Stimulated activated CD8-positive, alpha-beta memory T cell treated with anti-CD3 and anti-CD28 coated beads, Interleukin-15, amount 100 ng/mL, for 4 hours (primary cell): Measurements from ENCODE around the gene PLEKHO1.
"Not testable (repeated sequence)": the region's sequence is repeated elsewhere in the genome, so short reads cannot be mapped to it uniquely, and the experiment has no call there.

ENCODE experiments used
- DNase-seq, 2 donors: peaks; one replicate each; pipeline ENCODE4 v3.0.0-alpha.2; 2020; ENCODE audit warnings: low read depth in 2 of 2

Gene PLEKHO1

GRCh38 chr1:150173141-150173585, 23.4 kb downstream of the PLEKHO1 start:
- DNase-seq = no peak

- no peak for DNase-seq
Measured at GRCh38 chr1:150176593-150176992, 26.9 kb downstream of the PLEKHO1 start.

GRCh38 chr1:150178548-150178947, 28.8 kb downstream of the PLEKHO1 start:
- DNase-seq = no peak

GRCh38 chr1:150179867-150180266, 30.2 kb downstream of the PLEKHO1 start:
- DNase-seq = no peak

GRCh38 chr1:150180474-150180873, 30.8 kb downstream of the PLEKHO1 start:
- DNase-seq = no peak

- DNase-seq = no peak
Measured at GRCh38 chr1:150182247-150182646, 32.5 kb downstream of the PLEKHO1 start.

GRCh38 chr1:150183061-150183460, 33.3 kb downstream of the PLEKHO1 start:
- DNase-seq = no peak

- no peak for DNase-seq
Measured at GRCh38 chr1:150185481-150185880, 35.8 kb downstream of the PLEKHO1 start.

GRCh38 chr1:150186438-150186788, 36.7 kb downstream of the PLEKHO1 start:
- not testable (repeated sequence) for DNase-seq

- no peak for DNase-seq
Measured at GRCh38 chr1:150186789-150187559, 37.3 kb downstream of the PLEKHO1 start.

GRCh38 chr1:150187560-150187931, 37.8 kb downstream of the PLEKHO1 start:
- no peak for DNase-seq

GRCh38 chr1:150192012-150192411, 42.3 kb downstream of the PLEKHO1 start:
- no peak for DNase-seq

- no peak for DNase-seq
Measured at GRCh38 chr1:150194381-150195031, 44.8 kb downstream of the PLEKHO1 start.

GRCh38 chr1:150196417-150196816, 46.7 kb downstream of the PLEKHO1 start:
- no peak for DNase-seq

- DNase-seq = no peak
Measured at GRCh38 chr1:150207281-150207971, 57.7 kb downstream of the PLEKHO1 start.

- DNase-seq = not testable (repeated sequence)
Measured at GRCh38 chr1:150208460-150208859, 58.7 kb downstream of the PLEKHO1 start.
